HG02588 (cell line): ENCODE measurements around the gene BLZF1.
A peak's percentile ranks its signal among the peaks of the same experiment; 100 is the strongest.
"Not testable (repeated sequence)": the region's sequence is repeated elsewhere in the genome, so short reads cannot be mapped to it uniquely, and the experiment has no call there.

Experiments
- ATAC-seq: cut with Tn5 transposase; IDR thresholded peaks from one replicate; pipeline ENCODE4 v1.9.1; 2021; ENCODE audit warnings: mild to moderate bottlenecking, moderate library complexity; ENCODE audit not compliant: unreplicated experiment

BLZF1 gene, protein sequence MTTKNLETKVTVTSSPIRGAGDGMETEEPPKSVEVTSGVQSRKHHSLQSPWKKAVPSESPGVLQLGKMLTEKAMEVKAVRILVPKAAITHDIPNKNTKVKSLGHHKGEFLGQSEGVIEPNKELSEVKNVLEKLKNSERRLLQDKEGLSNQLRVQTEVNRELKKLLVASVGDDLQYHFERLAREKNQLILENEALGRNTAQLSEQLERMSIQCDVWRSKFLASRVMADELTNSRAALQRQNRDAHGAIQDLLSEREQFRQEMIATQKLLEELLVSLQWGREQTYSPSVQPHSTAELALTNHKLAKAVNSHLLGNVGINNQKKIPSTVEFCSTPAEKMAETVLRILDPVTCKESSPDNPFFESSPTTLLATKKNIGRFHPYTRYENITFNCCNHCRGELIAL

DNA sequence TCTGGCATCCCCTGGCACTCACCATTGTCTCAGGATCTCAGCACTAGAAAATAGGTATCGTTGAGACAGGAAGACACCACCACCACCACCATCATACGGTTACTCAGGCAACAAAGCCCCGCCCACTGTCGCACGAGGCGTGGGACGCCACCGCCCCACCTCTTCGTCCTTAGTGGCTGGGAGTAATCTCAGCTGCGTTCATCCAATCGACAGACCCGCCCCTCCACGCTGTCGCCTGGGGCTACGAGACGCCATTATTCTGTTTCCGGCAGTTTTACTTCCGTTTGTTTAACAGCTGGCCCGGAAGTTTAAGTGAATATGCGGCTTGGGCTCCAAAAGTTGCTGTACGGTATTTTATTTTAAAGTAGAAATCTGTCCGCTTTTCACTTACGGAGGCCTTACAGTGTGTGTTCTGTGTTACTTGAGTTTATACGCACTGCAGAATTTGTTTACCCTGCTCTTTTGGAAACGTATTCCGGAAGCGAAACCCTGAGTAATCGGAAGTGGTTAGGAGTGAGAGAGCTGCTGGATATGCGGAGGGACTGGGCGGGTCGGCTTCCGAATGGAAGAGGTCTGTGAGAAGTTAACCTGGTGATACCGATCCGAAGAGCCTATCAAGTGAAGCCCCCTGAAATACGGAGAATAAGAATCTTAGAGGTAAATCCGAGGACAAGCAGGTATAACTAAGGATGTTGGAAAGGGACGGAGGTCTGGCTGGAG lies at the start of gene BLZF1, which contains the start of gene NME7:
BLZF1 (plus strand) TSS at position 510 of the 720 bp plus-strand sequence. CDS start 1,328 bp downstream, outside the sequence.
NME7 (minus strand) TSS at position 112 of the 720 bp plus-strand sequence; CDS start at position 25, 87 bp downstream.
- ATAC-seq: peak; percentile 97

DNA sequence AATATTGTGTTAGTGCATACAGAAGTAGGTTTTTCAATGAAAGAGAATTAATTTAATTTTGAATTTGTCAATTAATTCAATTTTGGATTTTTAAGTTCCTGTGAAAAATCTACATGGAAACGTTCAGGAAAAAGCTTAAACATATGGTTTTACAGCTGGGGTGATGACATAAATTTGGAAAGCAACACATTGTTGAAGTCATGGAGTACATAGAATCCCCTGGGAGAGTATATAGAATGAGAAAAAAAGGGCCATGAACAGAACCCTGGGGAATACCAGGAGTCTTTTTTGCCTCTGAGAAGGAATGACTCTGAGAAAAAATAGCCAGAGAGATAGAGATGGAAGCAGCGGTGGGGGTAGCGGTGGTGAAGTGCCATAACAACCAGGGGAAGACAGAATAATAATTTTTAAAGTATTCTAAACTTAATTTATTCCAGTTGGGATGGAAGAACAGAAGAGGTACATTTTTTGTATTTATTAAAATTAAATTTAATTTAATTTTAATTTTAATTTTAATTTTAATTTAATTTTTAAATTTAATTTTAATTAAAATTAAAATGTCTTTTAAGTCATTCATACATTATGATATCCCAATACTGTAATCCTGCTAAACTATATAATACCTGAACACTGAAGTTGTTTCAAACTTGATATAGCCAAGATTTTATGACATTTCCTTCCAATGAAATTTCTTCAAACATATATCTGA lies 49.3 kb upstream of the BLZF1 start:
- no peak for ATAC-seq

DNA sequence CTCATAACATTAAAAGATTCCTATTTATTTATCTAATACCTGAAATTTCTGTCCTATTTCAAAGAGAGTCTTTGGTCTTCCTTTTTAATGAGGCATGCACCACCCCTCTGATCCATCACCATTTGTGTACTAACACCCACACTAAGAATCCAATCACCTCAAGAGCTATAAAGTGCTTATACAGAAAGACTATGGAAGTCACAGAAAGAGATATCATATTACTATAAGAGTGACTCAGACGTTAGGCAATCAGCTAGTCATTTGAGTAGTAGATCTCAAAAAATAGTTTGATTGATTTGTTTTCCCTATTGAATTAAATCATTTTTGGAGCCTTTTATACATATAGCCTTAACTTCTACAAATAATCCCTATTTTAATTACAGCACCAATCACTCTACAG lies 46.5 kb upstream of the BLZF1 start:
- ATAC-seq: no peak

DNA sequence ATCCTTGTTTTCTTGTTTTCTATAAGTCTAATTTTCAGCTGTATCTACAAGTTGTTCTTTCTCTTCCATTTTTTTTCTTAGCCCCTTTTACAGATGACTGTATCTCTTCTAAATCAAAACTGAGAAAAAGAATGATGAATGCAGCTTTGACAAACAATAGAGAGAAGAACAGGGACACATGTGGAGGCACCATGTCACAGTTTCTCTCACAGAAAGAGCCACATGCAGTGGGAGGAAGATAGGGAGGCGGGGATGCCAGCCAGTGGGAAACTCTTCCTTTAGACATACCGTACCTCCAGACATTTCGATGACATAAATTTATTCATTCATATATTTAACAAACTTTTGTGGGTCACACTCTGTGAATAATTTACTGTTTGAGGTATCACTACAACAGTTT lies 45.9 kb upstream of the BLZF1 start:
- ATAC-seq: no peak

DNA sequence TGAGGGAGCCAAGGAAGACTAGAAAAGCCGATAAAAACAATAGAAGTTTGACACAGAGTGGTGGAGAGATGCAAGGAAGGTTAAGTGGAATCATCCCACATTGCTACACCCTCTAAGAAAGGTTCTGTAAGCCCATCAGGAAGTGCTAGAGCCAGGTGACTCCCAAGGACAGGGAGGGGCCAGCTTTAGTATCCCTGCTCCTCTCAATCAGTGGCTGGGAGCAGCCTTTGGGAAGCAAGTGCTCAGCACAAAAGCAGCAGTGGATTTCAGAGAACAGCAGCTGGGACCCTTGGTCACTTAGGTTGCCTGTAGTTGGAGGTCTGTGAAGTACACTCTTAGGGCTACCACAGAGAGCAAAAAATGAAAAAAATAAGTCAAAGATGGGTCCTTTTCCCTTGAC lies 42.9 kb upstream of the BLZF1 start:
- no peak for ATAC-seq

DNA sequence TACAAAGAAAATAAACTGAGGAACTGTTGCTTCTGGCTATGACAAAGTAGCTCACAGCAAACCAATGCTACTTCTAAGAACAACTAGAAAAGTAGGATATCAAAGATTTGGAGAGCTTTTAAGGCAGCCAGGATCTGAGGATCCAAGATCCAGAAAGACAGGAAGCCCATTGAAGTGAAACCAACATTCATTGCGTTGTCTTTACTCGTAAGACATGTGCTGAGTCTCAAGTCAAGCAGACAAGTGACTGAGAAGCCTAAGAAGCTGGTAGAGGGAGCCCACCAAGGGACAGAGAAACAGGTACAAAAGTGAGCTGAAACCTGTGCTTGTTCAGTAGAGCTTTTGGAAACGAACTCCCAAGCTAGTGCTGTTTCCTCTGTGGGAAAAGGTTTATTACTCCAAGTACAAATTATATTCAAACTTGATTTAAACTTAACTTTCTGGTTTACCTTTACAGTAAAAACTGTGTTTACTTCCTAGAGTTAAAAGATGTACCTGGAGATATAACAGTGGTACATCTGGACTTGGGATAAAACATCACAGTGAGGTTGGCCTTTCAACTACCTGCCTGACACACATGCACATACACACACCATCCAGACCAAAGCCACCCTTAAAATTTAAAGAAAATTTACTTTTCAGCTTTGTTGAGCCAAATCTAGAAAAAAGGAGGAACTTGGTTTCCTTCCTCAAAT lies 41.6 kb upstream of the BLZF1 start:
- peak; percentile 33 for ATAC-seq

DNA sequence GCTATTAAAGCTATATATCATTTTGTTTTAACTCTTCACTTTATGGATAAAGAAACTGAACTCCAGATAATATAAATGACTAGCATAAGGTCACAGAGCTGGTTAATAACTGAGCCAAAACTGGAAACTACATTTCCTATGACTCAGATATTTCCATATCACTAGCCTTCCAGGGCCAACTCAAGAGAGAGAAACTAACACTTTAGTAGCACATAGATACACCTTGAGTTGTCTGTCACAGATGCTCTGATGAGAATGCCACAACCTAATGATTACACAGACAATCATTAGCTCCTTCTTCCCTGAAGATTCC lies 41.1 kb upstream of the BLZF1 start:
- peak; percentile 92 for ATAC-seq

DNA sequence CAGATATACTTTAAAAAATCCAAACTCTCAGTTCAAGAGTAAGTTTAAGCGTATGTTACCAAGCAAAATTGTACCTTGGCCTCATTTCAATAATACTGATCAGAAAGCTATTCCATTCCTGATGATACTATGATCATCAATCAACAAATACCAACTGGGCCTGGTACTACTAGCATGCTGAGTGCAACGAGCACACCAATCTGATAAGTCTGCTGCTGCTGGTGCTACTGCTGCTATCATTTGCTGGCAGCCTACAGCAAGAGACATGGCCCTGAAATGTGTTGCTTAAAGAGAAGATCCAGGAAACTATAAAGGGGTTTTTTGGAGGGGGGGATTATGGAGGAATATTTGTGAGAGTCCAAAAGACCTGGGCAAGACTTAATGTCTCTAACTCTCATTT lies 40.1 kb upstream of the BLZF1 start:
- ATAC-seq: no peak

DNA sequence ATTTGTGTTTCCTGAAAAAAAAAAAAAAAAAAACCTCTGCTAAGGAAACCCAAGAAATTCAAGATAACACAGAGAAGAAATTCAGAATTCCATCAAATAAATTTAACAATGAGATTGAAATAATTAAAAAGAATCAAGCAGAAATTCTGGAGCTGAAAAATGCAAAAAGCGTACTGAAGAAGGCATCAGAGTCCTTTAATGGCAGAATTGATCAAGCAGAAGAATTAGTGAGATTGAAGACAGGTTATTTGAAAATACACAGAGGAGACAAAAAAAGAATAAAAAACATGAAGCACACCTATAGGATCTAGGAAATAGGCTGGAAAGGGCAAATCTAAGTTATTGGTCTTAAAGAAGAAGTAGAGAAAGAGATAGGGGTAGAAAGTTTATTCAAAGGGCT lies 38.6 kb upstream of the BLZF1 start:
- no peak for ATAC-seq

DNA sequence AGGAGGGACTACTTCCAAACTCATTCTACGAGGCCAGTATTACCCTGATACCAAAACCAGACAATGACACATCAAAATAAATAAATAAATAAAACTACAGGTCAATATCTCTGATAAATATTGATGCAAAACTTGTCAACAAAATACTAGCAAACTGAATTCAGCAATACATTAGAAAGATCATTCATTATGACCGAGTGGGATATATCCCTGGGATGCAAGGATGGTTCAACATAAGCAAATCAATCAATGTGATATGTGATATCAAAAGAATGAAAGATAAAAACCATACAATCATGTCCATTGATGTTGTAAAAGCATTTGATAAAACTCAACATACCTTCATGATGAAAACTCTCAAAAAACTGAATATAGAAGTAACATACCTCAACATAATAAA lies 37.1 kb upstream of the BLZF1 start:
- ATAC-seq: no peak

DNA sequence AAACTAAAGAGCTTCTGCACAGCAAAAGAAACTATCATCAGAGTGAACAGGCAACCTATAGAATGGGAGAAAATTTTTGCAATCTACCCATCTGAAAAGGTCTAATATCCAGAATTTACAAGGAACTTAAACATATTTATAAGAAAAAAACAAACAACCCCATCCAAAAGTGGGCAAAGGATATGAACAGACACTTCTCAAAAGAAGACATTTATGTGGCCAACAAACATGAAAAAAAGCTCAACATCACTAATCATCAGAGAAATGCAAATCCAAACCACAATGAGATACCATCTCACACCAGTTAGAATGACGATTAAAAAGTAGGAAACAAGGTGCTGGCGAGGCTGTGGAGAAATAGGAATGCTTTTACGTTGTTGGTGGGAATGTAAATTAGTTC lies 33.3 kb upstream of the BLZF1 start:
- ATAC-seq: not testable (repeated sequence)

DNA sequence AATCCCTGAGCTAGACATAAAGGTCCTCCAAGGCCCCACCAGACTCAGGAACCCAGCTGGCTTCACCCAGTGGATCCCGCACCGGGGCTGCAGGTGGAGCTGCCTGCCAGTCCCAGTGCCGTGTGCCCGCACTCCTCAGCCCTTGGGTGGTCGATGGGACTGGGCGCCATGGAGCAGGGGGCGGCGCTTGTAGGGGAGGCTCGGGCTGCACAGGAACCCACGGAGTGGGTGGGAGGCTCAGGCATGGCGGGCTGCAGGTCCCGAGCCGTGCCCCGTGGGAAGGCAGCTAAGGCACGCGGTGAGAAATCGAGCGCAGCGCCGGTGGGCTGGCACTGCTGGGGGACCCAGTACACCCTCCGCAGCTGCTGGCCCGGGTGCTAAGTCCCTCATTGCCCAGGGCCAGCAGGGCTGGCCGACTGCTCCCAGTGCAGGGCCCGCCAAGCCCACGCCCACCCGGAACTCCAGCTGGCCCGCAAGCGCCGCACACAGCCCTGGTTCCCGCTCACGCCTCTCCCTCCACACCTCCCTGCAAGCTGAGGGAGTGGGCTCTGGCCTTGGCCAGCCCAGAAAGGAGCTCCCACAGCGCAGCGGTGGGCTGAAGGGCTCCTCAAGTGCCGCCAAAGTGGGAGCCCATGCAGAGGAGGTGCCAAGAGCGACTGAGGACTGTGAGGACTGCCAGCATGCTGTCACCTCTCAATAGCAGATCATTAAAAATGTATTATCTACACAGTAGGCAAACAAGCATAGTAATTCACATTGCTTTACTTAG lies 30.9 kb upstream of the BLZF1 start:
- not testable (repeated sequence) for ATAC-seq

DNA sequence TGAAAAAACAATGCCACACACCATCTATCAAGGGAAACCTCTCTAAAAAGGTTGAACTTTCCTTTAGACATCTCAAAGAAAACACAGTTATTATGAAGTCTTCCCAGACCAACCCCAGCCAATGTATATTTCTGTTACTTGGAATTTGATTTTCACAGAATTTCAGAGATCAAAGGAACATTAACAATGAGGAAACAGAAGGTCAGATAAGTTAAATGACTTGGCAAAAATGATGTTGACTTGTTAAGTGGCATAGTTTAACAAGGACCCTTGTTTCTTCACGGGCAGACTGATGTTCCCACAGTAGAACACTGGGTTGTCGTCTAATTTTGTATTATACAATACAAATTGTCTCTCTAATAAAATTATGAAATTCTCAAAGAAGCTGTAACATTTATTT lies 29.4 kb upstream of the BLZF1 start:
- ATAC-seq: no peak

DNA sequence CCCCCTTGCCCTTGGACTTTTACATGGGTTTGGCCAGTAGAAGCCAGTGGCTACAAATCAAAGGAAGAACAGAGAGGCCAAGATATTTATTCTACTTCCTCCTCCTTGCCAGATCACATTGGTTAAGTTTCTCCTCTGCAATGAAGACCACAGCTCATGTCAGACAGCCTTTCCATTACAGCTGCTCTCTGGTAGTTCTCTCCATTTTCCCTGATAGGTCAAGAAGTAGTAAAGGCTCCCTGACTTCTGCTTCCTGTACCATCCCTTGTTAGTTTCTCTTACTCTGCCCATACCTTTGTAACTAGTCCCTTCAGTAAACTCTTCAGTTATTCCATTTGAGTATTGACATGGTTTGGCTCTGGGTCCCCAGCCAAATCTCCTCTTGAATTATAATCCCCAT lies 28.2 kb upstream of the BLZF1 start:
- ATAC-seq: no peak

DNA sequence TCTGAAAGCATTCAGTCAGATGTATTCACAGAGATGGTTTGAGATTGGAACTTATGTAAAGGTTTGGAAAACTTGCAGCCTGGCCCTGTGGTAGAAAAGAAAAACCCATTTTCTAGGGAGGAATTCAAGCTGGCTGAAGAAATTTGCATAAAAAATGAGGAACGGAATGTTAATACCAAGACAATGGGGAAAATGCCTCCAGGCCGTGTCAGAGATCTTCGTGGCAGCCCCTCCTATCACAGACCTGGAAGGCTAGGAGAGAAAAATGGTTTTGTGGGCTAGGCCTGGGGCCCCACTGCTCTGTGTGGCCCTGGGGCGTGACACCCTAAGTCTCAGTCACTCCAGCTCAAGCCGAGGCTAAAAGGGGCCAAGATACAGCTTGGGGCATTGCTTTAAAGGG lies 27.1 kb upstream of the BLZF1 start:
- ATAC-seq: no peak

DNA sequence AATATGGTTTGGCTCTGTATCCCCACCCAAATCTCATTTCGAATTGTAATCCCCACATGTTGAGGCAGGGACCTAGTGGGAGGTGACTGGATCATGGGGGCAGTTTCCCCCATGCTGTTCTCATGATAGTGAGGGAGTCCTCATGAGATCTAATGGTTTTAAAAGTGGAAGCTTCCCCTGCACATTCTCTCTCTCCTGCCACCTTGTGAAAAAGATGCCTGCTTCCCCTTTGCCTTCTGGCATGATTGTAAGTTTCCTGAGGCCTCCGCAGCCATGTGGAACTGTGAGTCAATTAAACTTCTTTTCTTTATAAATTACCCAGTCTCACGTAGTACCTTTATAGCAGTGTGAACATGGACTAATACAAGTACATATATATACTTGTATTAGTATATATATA lies 25.9 kb upstream of the BLZF1 start:
- ATAC-seq: not testable (repeated sequence)

DNA sequence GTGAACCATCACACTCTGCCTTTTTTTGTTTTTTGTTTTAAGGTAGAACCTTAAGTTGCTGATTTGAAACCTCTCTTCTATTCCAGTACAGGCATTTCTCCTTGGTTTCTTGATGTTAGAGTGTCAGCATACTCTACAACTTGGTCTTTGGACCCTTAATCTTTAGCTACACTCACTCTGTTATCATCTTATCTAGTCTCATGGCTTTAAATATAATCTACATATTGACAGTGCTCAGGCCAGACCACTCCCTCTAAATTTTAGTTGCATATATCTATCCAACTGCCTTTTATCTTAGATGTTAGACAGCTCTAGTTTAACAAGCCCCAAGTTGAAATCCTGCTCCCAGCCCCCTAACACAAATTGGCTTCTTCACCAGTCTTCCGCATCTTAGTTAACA lies 22.5 kb upstream of the BLZF1 start:
- ATAC-seq: no peak

DNA sequence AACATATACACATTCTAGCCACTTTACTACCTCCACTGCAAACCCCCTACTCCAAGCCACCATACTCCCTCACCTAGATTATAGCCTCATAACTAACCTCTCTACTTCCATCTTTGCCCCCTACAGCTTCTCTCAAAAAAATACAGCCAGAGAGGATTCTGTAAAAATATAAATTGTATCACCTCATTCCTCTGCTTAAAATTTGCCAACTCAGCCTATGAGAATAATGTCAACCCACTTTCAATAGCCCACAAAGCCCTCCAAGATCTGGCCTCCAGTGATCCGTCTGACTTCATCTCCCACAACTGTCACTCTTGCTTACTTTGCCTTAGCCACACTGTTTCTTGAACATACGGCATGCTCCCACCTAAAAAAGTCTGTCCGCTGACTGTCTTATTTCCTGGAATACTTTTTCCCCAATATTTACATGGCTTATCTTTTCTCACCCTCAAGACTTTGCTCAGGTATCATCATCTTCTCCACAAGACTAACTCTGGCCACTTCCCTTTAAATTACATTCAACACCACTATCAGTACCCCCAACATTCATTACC lies 21.9 kb upstream of the BLZF1 start:
- no peak for ATAC-seq

DNA sequence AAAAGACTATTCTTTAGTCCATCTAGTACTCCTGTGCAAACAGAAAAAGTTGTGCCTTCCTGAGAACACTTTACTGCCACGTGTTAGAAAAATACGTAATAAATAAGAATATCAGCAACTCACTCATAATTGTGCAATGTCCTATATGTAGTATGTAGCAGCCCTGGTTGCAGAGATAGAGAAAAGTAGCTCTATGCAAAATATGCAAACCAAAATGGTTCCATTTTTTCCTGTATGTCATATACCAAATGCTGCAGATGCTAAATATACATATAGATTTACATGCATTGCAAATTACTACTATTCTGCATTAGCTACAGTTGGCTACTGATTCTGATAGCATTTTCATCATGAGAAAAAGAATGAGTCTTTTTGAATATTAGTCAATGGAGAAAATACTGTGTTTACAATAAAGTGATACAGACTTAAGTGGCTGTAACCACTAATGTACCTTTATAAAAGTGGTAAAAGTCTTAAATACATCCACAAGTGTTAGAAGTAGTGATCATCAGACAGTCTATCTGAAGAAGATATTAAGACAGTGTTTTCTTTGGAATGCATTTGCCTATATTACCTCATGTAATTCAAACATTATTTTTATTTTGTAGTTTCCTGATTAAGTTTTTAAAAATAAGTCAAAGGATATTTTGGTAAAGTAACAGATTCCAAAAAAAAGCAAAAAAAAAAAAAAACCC lies 20.2 kb upstream of the BLZF1 start:
- no peak for ATAC-seq
